HG02759 (cell line): ENCODE data around the gene PRLR.
A peak's percentile ranks its signal among the peaks of the same experiment; 100 is the strongest.

Source experiments
- ATAC-seq: cut with Tn5 transposase; IDR thresholded peaks from one replicate; pipeline ENCODE4 v1.9.1; 2021; ENCODE audit warnings: mild to moderate bottlenecking, moderate library complexity; ENCODE audit not compliant: unreplicated experiment

PRLR gene

DNA sequence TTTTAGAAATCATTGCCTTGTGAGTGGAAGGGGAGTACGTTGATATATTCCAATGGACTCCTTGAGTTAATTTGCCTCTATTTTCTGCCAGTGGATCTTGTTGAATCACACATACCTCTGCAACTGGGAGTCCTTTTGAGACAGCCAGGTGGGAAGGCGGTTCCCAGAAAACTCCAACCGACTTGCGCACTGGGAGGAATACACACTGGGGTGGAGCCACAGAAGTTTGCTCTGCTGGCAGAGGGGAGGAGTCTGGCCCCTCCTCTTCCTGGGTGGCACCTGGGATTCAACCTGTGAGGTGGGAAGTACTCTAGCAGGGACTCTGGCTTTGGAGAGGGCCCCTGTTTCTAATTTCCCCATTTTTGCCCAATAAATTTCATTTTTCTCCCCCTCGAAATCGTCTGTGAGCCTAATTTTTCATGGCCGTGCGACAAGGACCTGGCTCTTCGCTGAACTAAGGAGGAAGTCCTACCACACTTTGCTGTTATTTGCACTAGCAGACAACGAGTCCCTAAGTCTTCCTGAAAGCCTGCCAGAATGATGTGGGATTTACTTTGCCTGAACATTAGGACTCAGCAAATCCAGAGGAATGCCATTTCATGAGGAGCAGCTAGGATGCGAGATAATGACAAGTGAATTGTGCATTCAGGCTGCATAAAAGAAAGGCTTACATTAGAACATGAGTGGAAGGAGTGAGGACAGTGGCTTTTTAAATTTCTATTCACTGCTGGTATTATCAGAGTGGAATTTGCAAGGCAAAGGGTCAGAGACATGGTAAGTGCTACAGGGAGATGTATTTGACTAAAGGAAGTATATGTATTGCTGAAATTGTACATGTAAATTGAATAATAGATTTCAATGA is 67.2 kb downstream of the PRLR start:
- no peak for ATAC-seq

DNA sequence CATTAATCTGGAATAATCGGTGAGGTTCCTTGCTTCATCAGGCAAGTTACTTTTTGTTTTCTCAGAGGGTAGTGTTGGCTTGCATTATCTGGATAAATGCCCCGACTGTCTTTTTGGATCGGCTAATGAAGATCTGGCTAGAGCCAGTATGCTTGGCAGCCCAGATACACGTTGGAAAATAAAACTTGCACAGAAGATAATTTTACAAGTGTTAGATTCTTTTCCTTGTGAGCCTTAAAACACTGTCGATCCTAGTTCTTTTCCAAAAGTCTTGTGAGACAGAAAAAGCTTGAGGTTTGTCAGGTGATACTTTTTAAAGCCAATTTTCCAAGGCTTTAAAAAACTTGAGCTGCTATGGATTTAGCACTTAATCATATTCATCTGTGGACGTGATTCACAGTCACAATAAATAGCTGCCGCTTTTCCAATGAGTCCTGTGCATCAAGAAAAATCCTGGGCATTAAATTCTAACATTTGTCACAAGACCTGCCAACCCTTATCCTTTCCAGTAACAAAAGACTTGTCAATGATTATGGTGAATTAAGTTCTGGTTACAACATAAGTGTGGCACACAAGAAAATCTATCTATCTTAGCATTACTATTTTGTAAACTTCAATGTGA is 68.5 kb downstream of the PRLR start:
- ATAC-seq = no peak

DNA sequence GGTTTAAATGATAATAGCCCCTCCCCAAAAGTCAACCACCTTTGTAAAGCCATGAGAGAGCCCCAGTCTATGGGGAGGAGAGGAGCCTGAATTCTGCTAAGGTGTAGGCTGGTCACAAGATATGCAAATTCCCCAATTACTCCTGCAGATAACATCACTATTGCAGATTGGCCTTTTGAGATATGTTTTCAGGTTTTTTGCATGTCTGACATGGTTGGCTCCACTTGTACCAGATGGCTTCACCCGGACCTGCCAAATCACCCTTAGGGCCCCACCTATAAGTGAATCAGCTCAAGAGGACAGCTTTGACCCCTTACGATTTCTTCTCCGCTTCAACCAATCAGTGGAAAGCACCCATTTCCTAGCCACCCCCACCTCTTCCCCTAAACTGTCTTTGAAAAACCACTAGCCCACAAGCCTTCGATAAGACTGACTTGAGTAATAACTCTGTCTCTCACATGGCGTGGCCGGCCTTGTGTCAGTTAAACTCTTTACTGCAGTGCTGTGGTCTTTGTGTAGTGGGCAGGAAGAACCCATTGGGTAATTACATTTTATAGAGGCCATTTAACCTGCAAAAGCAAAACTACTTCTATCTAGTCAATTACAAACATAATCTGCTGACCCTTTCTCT is 69.7 kb downstream of the PRLR start:
- no peak for ATAC-seq

DNA sequence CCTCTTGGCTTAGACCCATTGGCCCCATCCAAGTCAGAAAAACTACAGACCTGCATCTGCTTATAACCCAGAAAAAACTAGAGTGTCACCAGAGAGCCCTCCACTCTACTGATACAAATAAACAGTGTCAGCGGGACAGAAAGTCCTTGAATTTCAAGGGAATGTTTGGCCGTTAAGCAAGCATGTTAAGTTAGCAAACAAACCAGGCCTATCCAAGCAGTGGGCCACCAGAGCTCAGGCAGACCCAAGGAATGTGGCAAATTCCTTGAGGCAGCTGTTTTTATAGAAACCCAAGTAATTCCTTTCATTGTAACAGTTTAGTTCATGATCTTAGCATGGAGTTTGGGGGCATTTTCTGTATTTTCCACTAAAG is 70.9 kb downstream of the PRLR start:
- ATAC-seq = no peak

DNA sequence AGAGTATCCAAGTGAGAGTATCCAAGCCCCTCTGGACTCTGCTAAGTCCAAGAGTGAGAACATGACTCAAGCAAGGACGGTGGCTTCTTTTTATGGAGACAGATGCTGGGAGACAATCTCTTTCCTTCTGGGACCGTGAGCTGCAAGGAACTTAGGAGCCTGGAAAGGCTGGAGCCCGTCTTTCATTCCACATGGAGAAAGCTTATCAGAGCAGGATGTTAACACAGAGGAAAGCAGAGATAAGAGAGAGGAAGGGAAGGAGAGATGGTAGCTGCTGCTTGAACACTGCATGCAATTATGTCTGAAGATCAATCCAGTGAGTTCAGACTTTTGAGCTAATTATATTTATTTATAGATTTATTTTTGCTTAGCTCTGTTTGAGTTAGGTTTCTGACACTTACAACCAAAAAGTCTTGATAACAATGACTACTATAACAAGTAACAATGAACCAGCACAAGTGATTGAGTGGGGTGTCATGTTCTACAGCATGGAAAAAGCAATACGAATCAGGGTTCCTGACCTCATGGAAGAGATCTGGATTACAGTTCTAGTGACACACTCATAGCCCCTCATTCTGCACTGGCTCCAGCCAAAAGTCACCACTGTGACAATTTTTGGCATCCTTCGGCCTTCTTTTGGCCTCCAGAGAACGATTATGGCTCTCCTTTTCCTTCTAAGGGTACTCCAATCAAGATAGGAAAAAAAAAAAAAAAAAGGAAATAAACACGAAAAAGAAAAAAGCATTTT is 71.5 kb downstream of the PRLR start:
- no peak for ATAC-seq

DNA sequence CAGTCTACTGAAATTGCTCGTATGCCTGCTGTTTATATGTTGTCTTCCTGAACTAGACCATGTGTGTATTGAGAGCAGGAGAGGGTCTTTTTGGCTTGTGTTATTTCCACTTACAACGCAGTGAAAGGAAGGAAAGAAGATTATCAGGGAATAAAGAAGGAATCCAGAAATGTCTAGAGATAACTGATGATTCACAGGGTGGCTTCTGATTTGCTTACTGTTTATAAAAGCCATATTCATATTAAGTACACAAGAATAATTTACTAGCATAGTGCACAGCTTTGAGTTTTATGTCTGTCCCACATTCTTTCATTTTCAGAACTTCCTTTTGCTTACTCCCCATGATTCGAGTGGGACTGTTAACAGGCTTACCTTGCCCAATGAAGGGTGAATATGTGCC is 72.1 kb downstream of the PRLR start:
- ATAC-seq = no peak

DNA sequence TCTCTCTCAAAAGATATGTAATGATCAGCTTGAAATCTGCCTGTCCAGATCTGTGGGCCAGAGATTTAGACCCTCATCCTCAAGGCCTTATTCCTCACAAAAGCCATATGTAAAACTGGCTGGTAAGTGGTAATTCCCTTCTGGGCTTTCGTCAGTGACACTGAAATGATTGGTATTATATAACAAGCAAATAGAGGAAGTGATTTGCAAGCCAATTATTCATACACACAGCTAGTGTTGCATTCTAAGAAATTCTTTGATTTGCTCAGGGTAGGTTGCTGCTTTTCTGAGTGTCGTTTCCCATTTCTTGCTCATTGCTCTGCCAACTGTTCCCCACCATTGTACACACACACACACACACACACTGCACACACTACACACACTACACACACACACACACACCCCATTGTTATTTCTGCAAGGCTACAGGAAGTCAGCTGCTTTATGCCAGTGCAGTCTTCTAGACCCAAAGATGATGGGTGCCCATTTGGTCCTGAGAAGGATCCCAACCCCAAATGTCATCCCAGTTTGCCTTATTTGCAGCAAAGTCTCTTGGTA is 76.8 kb downstream of the PRLR start:
- ATAC-seq = no peak

DNA sequence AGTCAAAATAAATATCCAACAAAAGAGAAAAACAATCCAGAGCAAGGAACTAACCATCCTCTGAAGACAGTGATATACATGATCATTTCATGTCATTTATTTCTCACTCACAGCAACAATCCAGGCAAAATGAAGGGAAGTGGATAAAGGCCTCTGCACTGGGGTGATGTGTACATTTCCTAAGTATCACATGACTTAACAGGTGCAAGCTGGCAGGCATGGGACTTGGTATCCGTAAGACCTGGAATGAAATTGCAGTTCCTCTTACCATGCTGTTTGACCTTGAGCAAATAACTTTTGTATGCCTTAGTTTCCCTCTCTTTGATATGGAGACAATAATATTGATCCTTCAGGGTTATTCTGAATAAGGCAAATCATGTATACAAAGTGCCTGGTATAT is 77.6 kb downstream of the PRLR start:
- no peak for ATAC-seq

DNA sequence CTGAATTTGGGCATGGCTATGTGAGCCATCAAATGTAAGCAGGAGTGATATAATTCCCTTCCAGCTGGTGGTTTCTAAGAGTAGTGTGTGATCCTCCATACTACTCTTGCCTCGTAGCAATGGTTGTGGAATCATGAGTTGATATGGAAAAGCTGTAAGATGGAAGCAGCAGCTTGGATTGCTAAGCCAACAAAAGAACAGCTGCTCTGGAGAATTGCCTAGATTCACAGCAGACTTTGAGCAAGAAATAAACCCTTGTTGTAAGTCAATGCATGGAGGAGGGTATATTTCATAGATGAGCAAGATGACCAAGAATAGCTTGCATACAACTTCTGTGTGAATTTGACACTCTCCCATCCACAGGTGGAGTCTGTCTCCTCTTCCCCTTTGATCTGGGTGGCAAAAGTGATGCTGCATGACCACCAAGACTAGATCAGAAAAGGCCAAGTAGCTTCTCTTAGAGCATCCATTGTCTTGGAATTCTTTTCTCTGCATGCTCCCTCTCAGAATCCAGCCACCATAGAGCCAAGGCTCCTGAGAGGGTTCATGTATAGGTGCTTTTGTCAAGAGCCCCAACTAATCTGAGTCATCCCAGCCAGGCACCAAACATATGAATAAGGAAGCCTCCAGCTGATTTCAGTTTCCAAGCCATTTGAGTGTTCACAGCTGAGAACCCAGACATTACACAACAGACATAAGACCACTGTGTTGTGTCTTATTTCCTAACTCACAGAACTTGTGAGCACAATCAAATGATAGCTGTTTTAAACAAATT is 79.0 kb downstream of the PRLR start:
- ATAC-seq = no peak

DNA sequence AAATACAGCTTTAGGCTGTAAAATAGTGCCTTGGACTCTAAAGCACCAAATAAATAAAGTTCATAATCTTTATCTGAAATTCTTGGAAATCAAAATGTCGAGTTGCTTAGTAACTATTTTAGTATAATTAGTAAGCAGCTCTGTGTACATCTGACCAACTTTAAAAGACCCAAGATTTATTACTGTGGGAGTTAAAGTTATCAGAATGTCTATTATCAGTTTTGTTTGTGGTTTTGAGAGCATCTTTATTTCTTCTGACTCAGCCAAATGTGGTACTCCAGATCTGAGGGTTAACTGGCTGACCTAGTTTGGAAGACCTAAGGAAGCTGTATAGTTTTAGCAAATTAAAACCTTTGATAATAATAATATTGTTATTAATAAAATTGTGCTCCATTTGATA is 81.2 kb downstream of the PRLR start:
- no peak for ATAC-seq

DNA sequence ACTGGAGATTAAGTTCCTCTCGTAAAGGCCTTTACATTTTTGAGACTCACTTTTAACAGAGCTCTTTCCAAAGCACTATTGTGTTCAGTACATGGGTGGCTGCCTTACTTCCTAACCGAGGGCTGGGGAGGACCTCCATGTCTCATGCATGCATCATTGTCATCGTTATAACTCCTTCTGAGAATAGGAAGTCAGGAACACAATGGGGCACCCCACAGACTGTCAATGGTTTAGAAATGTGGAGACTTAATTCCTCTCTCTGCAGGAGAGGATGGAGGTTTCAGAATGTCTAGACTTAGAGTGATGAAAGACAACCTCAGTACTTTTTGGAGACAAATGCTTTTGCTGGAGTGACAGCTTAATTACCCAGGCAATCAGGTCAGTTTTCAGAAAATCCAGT is 83.9 kb downstream of the PRLR start:
- no peak for ATAC-seq

DNA sequence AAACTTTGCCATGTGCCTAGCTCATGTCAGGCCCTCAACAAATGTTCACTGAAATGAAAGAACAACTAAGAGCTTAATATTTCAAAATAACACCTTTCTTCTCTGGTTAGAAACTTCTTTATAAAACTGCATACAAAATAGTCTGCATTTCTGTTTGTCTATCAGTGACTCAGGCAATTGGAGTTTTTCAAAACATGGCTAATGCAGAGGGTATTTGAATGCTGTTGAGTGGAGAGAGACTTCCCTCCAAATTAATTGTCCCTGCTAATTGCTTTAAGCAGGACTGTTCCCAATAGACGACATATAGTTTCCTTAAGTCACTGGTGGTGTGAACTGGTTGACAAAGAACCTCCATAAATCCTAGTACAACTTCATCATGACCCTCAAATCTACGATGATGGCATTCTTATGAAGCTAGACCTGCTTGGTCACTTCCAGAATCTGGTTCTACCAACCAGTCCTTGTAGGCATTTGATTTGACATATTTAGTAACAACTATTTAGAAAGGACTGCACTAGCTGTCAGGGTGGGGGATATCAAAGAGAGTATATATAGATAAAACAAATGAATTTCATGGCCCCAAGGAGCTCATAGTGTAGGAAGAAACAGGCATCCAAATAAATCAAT is 84.5 kb downstream of the PRLR start:
- no peak for ATAC-seq

DNA sequence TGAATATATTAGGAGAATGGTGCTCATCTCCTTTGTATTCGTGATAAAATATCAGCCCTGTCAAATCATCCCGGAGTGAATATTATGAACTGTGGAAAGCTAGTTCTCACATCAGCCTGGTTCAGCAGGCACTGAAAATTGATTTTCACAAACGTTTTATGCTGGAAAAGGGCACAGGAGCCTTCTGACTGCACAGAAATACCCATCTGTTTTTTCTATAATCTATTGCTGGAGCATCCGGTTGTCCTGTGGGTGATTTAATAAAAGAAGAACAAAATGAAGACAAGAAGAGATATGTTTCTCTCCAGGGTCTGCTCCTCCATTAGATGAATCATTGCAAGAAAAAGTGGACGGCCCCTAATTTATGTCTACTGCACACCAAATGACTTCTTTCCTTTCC is 85.3 kb downstream of the PRLR start:
- ATAC-seq = no peak

DNA sequence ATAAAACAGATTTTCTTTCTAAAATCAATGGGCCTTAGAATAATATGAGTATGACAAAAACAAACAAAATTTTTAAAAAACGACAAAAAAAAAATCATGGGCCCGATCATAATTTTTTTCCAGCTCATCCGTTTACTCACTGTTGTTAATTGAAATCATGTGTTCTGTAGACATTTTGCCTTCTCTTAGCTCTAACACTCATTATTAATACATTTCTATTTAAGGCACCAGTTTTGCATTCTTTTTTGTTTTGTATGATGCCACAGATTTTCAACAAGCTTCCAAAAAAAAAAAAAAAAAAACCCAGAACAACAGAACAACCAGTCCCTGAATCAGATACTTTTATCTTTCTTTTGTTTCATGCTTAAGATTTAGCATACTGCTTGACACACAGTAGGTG is 86.4 kb downstream of the PRLR start:
- no peak for ATAC-seq

DNA sequence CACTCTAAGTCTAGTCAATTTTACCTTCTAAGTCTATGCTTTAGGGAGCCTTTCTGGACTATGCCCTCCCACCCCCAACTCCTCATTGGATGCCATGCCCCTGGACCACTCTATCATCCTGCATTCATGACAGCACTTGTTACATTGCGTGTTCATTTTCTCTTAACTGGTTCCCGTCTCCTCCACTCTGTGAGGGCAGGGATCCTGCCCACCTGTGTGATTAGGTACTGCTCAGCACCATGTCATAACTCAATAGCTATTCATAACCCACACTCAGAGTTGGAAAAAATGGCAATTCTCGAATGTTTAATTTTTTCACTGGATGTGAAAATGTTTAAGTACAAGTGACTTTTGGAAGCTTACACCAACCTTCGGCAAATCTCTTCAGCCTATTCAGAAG is 88.5 kb downstream of the PRLR start:
- ATAC-seq = no peak

DNA sequence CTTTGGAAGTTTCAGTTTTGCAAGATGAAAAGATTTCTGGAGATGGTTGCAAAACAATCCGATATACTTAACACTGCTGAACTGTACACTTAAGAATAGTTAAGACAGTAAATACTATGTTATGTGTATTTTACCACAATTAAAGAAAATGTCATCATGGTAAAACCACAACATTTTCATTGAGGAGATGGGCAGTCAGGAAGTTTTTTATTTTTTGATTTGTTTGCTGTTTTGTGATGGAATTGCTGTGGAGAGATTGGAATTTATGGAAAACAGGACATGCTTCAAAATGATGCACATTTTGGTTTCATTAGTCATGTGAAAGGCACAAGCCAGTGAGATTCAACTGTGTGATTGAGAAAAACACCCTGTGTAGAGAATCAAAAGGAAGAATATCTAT is 92.1 kb downstream of the PRLR start:
- ATAC-seq = no peak

DNA sequence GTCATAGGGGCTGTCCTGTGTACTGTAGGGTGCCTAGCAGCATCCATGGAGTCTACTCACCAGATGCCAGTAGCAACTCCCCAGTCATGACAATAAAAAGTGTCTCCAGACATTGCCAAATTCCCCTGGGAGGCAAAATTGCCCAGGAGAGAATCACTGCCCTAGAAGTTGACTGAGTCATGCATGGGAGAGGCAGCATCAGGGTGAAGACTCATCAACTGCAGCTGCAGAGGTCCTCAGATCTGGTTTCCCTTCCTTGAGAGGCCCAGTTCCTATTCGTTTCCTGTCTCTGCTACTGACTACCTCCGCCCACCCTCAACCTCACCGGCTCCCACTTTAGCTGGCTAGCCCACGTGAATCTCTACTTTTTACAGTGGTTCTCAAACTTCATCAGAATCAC is 93.9 kb downstream of the PRLR start:
- ATAC-seq = peak; percentile 88

DNA sequence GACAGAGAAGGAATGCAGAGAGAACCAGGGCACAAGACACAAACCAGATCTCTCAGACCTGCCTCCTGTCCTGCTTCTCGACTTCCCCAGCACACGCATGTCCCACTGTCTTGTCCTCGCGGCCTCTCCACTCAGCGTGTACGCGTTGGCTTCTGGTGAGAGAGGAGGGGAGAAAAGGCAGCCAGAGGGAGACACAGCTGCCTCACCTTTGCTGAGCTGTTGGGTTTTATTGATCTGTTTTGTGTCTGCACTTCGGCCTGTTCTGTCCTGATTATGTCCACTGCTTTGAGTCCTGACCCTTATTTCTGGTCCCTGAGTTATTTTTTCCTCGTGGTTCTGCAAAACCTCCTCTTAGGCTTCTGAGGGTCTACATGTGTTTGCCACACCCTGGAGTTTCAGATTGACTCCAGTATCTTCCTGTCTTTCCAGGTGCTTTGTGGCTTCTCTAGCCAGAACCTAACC is 95.0 kb downstream of the PRLR start:
- ATAC-seq = no peak

DNA sequence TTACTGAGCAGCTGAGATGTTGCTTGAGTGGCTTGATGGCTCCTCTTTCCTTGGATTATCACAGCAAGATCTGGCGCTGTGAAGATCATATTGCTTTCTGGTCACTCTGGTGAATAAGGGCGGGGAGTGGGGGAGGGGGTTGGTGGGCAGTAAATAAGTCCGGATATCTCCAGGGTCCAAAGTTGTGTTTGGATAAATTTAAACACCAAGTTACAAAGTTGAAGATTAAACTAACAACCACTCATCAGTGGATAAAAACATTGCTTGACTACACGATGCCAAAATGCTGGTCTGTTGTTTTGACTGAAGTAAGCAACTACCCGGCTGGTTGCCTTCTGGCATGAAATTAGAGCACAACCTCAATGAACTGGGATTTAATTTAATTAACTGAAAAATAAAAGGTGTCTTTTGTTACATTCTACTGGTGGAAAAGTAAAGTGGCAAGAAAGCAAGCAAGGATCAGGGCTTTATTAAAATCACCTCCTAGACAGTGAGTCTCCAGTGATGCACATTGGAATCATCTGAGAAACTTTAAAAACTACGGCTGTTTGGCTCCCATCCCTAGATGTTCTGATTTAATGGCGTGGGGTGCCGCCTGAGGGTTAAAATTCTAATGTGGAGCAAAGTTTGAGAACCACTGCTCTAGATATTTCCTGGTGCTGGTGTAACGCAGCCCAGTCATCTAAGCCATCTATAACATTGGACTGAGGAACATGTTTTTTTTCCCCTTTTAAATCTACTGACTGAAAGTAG is 95.8 kb downstream of the PRLR start:
- no peak for ATAC-seq
